Measurements from ENCODE around the gene C1orf35.
"Not testable (repeated sequence)": the region's sequence is repeated elsewhere in the genome, so short reads cannot be mapped to it uniquely, and the experiment has no call there.

The C1orf35 gene

GRCh38 chr1:228142155-228142691 lies 39.1 kb upstream of the C1orf35 start:
- DNase-seq, result no peak

- peak; percentile 25 to 38 for DNase-seq
These were observed 38.3 kb upstream of the C1orf35 start for GRCh38 chr1:228141226-228142044.

- DNase-seq, result peak in 1 of 2 experiments; percentile 19
These were observed 37.6 kb upstream of the C1orf35 start for GRCh38 chr1:228140724-228141225.

GRCh38 chr1:228139931-228140723 lies 37.0 kb upstream of the C1orf35 start, which contains the start of gene GUK1:
GUK1 (plus strand) TSS chr1:228140279; CDS start chr1:228140303, 24 bp downstream.
- peak; percentile 100 for DNase-seq

GRCh38 chr1:228139406-228139930 lies 36.3 kb upstream of the C1orf35 start:
- no peak for DNase-seq

GRCh38 chr1:228136901-228137300 lies 33.8 kb upstream of the C1orf35 start:
- DNase-seq, result no peak

GRCh38 chr1:228134591-228134990 lies 31.5 kb upstream of the C1orf35 start:
- DNase-seq, result no peak

- DNase-seq, result no peak
These were observed 28.6 kb upstream of the C1orf35 start for GRCh38 chr1:228131766-228132165.

GRCh38 chr1:228125185-228125584 lies 22.1 kb upstream of the C1orf35 start:
- DNase-seq, result no peak

- DNase-seq, result no peak
These were observed 20.4 kb upstream of the C1orf35 start for GRCh38 chr1:228123505-228123904.

GRCh38 chr1:228122921-228123441 lies 19.9 kb upstream of the C1orf35 start:
- no peak for DNase-seq

GRCh38 chr1:228120857-228121489 lies 17.8 kb upstream of the C1orf35 start:
- DNase-seq, result no peak

- no peak for DNase-seq
These were observed 17.2 kb upstream of the C1orf35 start for GRCh38 chr1:228120351-228120750.

GRCh38 chr1:228118040-228118439 lies 14.9 kb upstream of the C1orf35 start:
- DNase-seq, result no peak

- DNase-seq, result no peak
These were observed 14.2 kb upstream of the C1orf35 start for GRCh38 chr1:228117335-228117734.

GRCh38 chr1:228114827-228115226 lies 11.7 kb upstream of the C1orf35 start:
- no peak for DNase-seq

- DNase-seq, result no peak
These were observed 9.5 kb upstream of the C1orf35 start for GRCh38 chr1:228112617-228113016.

- no peak for DNase-seq
These were observed 9.0 kb upstream of the C1orf35 start for GRCh38 chr1:228112167-228112566.

GRCh38 chr1:228111315-228111714 lies 8.2 kb upstream of the C1orf35 start:
- not testable (repeated sequence) for DNase-seq

- DNase-seq, result no peak
These were observed 7.4 kb upstream of the C1orf35 start for GRCh38 chr1:228110556-228110955.

- no peak for DNase-seq
These were observed 6.9 kb upstream of the C1orf35 start for GRCh38 chr1:228109962-228110488.
